GM18868 (cell line): ENCODE data around the gene CFAP61.

ENCODE experiments used
- ATAC-seq: cut with Tn5 transposase; IDR thresholded peaks from one replicate; pipeline ENCODE4 v1.9.1; 2021; ENCODE audit warnings: mild to moderate bottlenecking, moderate library complexity; ENCODE audit not compliant: unreplicated experiment

CFAP61 gene

GRCh38 chr20:20265210-20265609 lies 212.9 kb downstream of the CFAP61 start:
- ATAC-seq = no peak

GRCh38 chr20:20266552-20266951 lies 214.2 kb downstream of the CFAP61 start:
- no peak for ATAC-seq

- no peak for ATAC-seq
These were observed 215.5 kb downstream of the CFAP61 start for GRCh38 chr20:20267685-20268370.

- no peak for ATAC-seq
These were observed 218.9 kb downstream of the CFAP61 start for GRCh38 chr20:20271271-20271670.

- ATAC-seq = no peak
These were observed 220.4 kb downstream of the CFAP61 start for GRCh38 chr20:20272686-20273085.

- no peak for ATAC-seq
These were observed 221.0 kb downstream of the CFAP61 start for GRCh38 chr20:20273286-20273685.

GRCh38 chr20:20274821-20275220 lies 222.5 kb downstream of the CFAP61 start:
- no peak for ATAC-seq

- no peak for ATAC-seq
These were observed 223.3 kb downstream of the CFAP61 start for GRCh38 chr20:20275636-20276035.

- no peak for ATAC-seq
These were observed 224.6 kb downstream of the CFAP61 start for GRCh38 chr20:20276811-20277530.

GRCh38 chr20:20277894-20278335 lies 225.6 kb downstream of the CFAP61 start:
- ATAC-seq = no peak

- no peak for ATAC-seq
These were observed 233.7 kb downstream of the CFAP61 start for GRCh38 chr20:20286061-20286460.

- no peak for ATAC-seq
These were observed 237.0 kb downstream of the CFAP61 start for GRCh38 chr20:20289331-20289730.

GRCh38 chr20:20292472-20292871 lies 240.1 kb downstream of the CFAP61 start:
- no peak for ATAC-seq

- no peak for ATAC-seq
These were observed 240.8 kb downstream of the CFAP61 start for GRCh38 chr20:20293141-20293540.

GRCh38 chr20:20293691-20294385 lies 241.5 kb downstream of the CFAP61 start:
- ATAC-seq = no peak

GRCh38 chr20:20295621-20296498 lies 243.5 kb downstream of the CFAP61 start:
- ATAC-seq = no peak

- ATAC-seq = no peak
These were observed 244.8 kb downstream of the CFAP61 start for GRCh38 chr20:20297181-20297580.

GRCh38 chr20:20297752-20298151 lies 245.4 kb downstream of the CFAP61 start:
- ATAC-seq = no peak

GRCh38 chr20:20299904-20300303 lies 247.6 kb downstream of the CFAP61 start:
- no peak for ATAC-seq

- ATAC-seq = no peak
These were observed 251.0 kb downstream of the CFAP61 start for GRCh38 chr20:20303320-20303719.

GRCh38 chr20:20303742-20304141 lies 251.4 kb downstream of the CFAP61 start:
- ATAC-seq = no peak
